Lower leg skin (tissue), 3 donors: ENCODE results near the gene TANC1.

Experiments
- CTCF ChIP-seq, 3 donors: fragments of 450-650 bp; IDR thresholded peaks; one replicate each; pipeline ENCODE4 v1.5.1; 2016; ENCODE audit warnings: antibody characterized with exemption in 3 of 3, mild to moderate bottlenecking in 3 of 3, moderate library complexity in 2 of 3
- POLR2A ChIP-seq, 2 donors: fragments of 450-650 bp; IDR thresholded peaks; one replicate each; pipeline ENCODE4 v1.6.1; 2016 to 2017; ENCODE audit warnings: antibody characterized with exemption in 2 of 2, mild to moderate bottlenecking in 1 of 2, moderate library complexity in 1 of 2

GRCh38 chr2:159080641-159081040 lies 112.2 kb downstream of the TANC1 start:
- TF ChIP-seq CTCF (IDR thresholded peaks at IDR 0.05): no peak
- TF ChIP-seq POLR2A (IDR thresholded peaks at IDR 0.05): no peak
